Activated CD4-positive, alpha-beta T cell treated with anti-CD3 and anti-CD28 coated beads, Interleukin-2, amount 50 U/mL, for 4 hours (primary cell): ENCODE measurements around the gene ZNF460.
A peak's percentile ranks its signal among the peaks of the same experiment; 100 is the strongest.
"Not testable (repeated sequence)": the region's sequence is repeated elsewhere in the genome, so short reads cannot be mapped to it uniquely, and the experiment has no call there.

Experiments
- DNase-seq, 2 experiments: peaks; one replicate each; pipeline ENCODE4 v3.0.0-alpha.2; 2020

The ZNF460 gene

DNA sequence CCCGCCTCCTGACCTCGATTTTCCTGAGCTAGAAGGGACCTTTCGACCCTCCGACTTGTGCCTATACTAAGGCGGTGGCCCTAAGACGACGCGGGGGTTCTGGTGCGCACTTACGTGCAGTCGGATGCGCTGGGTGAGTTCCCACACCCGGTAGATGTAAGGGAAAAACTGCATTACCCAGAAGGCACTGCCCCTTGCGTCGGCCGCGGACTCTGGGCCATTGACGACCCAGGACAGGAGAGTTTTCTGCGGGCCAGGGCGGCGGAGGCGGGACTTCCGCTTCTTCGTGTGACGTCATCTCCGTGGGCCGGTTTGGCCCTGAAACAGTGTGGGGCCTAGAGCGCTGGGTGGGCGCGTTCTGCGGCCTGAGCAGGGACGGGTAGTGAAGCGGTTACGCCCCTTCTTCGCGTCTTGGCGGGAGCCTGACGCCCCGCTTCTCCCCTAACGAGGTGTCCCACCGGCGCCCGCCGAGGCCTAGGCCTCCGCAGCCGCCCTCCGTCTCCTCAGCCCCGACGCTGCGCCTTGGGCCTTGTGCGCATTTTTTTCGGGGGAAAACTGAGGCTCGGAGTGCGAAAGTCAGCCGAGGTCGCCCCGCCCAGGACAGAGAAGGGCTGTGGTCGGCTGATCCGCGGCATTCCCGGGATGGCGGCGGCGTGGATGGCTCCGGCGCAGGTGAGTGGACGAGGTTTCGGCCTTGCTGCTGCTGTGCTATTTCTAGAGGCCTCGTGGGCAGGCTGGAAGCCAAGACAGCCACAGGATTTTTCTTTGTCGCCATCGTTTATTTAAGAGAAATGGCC is at the start of gene ZNF460:
Gene ZNF460 (plus strand): TSS at position 321 of the 797 bp plus-strand sequence. CDS start 322 bp downstream, at position 643.
- peak; percentile 96 for DNase-seq

GRCh38 chr19:57231686-57232085 is 48.6 kb upstream of the ZNF460 start:
- no peak for DNase-seq

DNA sequence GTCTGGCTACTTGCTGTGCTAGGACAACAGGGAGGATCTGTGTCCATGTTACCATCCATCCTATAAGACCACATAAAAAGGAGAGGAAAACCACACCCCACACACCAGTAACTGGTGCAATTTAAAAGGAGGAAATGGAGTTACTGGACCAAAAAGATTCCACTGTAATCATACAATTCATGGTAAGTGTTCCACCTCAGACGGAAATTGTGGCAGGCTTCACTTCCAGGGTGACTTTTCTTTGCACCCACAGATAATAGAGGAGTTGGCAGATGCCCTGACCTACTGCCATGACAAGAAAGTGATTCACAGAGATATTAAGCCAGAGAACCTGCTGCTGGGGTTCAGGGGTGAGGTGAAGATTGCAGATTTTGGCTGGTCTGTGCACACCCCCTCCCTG is 47.1 kb upstream of the ZNF460 start:
- DNase-seq = no peak

GRCh38 chr19:57239982-57240310 is 40.3 kb upstream of the ZNF460 start:
- no peak for DNase-seq

GRCh38 chr19:57240311-57241090 is 39.8 kb upstream of the ZNF460 start, which contains the start of gene ZNF805:
TSS of gene ZNF805 (plus strand) at chr19:57240632. CDS start at chr19:57240892, 260 bp downstream.
- DNase-seq = peak; percentile 95 to 97

GRCh38 chr19:57241176-57241575 is 39.1 kb upstream of the ZNF460 start:
- DNase-seq = no peak

- no peak for DNase-seq
These were observed 37.5 kb upstream of the ZNF460 start for GRCh38 chr19:57242821-57243220.

DNA sequence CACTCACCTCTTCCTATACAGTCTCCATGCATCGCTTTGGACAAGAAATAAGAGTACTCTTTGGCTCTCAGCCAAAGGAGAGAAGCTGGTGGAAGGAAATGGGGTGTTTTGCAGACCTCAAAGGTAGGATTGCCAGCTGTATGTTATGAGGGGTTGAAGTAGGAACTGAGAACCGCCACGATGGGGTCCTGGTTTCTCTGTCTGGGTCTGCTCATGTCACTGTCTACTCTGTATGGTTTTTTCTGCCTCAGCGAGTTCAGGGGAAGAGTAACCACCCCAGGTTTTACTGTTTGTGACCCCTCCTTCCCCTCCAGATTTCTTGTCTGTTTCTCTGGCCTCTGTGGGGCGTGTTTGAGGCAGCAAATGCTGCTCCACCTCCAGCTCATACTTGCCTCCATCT is 35.8 kb upstream of the ZNF460 start:
- DNase-seq = no peak

- no peak for DNase-seq
These were observed 35.2 kb upstream of the ZNF460 start for GRCh38 chr19:57245066-57245465.

DNA sequence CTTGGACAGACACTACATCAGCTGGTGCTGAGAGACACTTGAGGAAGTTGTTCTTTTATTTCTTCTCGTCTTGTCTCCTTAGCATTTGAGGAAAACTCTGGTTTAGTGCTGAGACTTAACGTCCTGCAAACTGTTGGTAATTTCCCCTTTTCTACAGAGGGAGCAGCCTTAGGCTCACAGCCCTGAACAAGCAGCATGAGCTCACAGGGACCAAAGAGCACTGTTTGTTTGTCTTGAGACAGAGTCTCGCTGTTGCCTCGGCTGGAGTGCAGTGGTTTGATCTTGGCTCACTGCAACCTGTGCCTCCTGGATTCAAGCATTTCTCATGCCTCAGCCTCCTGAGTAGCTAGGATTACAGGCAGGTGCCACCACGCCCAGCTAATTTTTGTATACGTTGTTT is 34.3 kb upstream of the ZNF460 start:
- no peak for DNase-seq

- no peak for DNase-seq
These were observed 31.6 kb upstream of the ZNF460 start for GRCh38 chr19:57248646-57249045.

DNA sequence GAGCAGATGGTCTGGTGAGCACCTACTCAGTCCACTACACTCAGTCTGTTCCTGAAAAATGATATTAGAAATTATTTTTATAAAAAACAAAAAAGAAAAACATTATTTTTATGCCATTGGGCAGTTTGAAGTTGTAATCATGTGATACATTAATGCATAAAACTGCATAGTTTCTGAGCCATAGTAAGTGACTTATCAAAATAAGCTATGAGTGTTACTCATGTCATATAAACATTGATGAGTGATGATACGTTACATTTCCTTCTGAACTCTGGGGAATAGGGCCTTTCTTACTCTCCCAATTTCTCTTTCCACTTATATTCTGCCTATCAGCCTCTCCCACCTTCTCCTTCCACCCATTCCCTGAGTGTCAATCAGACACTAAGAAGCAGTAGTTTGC is 31.0 kb upstream of the ZNF460 start:
- DNase-seq = no peak

DNA sequence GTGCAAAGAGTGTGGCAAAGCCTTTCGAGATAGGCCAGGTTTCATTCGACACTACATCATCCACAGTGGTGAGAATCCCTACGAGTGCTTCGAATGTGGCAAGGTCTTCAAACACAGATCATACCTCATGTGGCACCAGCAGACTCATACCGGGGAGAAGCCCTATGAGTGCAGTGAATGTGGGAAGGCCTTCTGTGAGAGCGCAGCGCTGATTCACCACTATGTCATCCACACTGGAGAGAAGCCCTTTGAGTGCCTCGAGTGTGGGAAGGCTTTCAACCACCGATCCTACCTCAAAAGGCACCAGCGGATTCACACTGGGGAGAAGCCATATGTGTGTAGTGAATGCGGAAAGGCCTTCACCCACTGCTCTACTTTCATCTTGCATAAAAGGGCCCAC is 26.5 kb upstream of the ZNF460 start:
- not testable (repeated sequence) for DNase-seq

DNA sequence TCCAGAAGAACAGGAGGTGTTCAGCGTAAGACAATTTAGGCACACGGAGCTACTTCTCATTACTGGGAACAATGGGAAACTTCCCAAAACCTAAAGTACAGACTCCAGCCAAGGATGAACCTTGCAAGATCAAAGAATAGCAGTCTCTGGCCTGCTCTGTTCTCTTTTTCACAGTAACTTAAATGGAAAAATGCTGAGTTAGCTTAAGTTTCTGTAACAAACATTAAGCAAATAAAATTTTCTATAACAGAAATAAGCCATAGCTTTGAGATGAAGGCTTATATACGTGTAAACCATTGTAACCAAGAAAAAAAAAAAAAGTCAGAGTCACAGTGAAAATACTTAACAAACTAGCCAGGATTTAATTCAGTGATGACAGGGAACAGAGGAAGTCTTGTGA is 18.2 kb upstream of the ZNF460 start:
- no peak for DNase-seq

GRCh38 chr19:57263244-57263741 is 17.0 kb upstream of the ZNF460 start:
- no peak for DNase-seq

DNA sequence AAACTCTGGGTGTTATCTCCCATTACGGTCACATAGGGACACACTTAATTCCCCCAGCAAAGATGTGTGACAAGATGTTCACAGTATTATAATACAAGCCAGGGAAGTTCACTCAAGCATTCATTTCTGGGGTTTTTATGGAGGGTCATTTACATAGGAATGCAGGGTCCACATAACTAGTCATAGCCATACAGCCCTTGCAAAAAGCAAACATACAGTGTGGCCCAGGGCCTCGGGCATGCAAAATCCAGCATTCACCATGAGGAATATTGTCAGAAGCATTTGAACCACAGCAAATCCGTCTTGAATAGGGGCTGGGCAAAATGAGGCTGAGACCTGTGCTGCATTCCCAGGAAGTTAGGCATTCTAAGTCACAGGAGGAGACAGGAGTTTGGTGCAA is 13.0 kb upstream of the ZNF460 start:
- DNase-seq = no peak

DNA sequence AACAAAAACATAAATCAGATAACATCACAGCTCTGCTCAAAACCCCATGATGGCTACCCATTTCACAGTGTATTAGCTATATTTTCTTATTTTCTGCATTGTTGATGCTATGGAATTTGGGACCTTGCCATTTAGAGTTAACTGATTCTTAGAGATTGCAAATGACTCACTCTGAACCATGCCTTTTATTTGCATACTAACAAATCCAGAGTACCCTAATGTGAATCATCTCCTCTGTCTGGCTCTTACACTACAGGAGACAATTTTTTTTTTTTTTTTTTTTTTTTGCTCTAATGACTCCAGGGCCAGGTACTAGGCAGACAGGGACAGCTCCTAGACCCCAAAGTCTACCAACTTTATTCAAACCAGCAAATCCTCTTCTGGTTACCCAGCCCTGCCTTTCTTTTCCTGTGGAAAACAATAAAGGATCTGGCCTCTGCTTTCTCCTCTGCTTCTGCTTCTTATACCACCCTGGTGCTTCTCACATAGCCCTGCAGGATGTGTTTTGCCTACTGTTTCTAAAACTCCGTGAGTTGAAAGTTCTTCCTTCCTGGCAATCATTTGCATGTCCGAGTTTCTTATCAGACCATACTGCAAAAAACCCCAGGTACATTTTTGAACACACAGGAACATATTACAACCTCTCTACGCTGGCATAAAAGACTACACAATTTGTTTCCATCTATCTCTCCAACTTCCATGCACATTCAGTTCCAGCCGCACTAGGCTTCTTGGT is 10.6 kb upstream of the ZNF460 start:
- DNase-seq = no peak

- DNase-seq = no peak
These were observed 9.0 kb upstream of the ZNF460 start for GRCh38 chr19:57271280-57271679.

- no peak for DNase-seq
These were observed 7.3 kb upstream of the ZNF460 start for GRCh38 chr19:57273014-57273413.

GRCh38 chr19:57276430-57276829 is 3.9 kb upstream of the ZNF460 start:
- no peak for DNase-seq

- DNase-seq = not testable (repeated sequence)
These were observed 1.8 kb upstream of the ZNF460 start for GRCh38 chr19:57278481-57278880.

GRCh38 chr19:57279418-57280164 is 694 bp upstream of the ZNF460 start:
- peak; percentile 79 to 83 for DNase-seq
